ENCODE data around the gene ARMC2.

The ARMC2 gene

GRCh38 chr6:108873971-108874370 is 25.7 kb downstream of the ARMC2 start:
- no peak overlapping the region for H3K9ac ChIP-seq (ENCODE audit: low read length)
- H3K36me3 ChIP-seq (ENCODE audit: low read length): no peaks in the 10 kb centered on the region
- H3F3A ChIP-seq (ENCODE audit: insufficient read depth): no peaks in the 10 kb centered on the region
- H3K79me2 ChIP-seq (ENCODE audit: insufficient read depth, low read length): no peaks in the 10 kb centered on the region
- no peak overlapping the region for H2AFZ ChIP-seq (ENCODE audit: low read depth, low read length, severe bottlenecking)
- no peak for TF ChIP-seq CTCF (IDR thresholded peaks at IDR 0.05; ENCODE audit: insufficient read depth, low read length, poor library complexity, severe bottlenecking)
- TF ChIP-seq EZH2phosphoT487 (conservative IDR thresholded peaks at IDR 0.05; ENCODE audit: low read length): no peak
- no peaks in the 10 kb centered on the region for H3K27me3 ChIP-seq (ENCODE audit: low read length)
- H3K9me2 ChIP-seq (replicated peaks; ENCODE audit: insufficient read depth, low read length): no peaks in the 10 kb centered on the region
- no peaks in the 10 kb centered on the region for H4K20me1 ChIP-seq (ENCODE audit: low read depth, low read length)
- H3K9me3 ChIP-seq (ENCODE audit: insufficient read depth, low read length): no peaks in the 10 kb centered on the region
- H3K4me3 ChIP-seq (ENCODE audit: insufficient read depth, low read length, poor library complexity, severe bottlenecking): no peak overlapping the region
- no peak overlapping the region for H3K4me2 ChIP-seq (ENCODE audit: low read depth, low read length, poor library complexity, severe bottlenecking)
- no peak overlapping the region for H3K27ac ChIP-seq (ENCODE audit: low read depth, low read length)

DNA sequence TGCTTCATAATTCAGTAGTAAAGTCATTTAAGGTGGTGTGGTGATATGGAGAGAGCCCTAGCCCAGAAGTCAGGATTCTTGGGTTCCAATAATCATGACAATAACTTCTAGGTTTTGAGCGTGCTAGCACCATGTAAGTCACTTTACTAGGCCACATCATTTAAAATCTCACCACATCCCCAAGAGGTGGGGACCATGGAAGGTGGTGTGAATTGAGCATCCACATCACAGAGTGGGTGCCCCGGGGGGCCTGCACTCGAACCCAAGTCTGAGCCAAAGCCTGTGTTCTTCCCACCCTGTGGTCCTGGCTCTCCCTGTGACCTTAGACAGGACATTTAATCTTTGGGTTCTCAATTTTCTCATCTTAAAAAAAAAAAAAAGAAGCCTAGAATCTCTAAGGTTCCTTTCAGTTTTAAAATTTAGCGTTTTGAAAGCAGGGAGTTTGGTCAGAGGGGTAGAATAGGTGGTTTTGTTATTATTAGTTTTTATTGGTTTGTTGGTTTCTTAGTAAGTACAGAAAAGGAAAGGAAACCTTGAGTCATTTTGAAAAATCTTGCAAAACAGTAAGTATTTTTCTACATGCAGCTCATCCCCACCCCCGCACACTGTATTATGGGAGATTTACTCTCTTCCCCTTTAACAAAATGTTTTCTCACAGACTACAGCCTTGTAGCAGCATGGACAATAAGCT is 26.4 kb downstream of the ARMC2 start:
- no peaks in the 10 kb centered on the region for H3K36me3 ChIP-seq (ENCODE audit: low read length)
- H3F3A ChIP-seq (ENCODE audit: insufficient read depth): no peaks in the 10 kb centered on the region
- H4K20me1 ChIP-seq (ENCODE audit: low read depth, low read length): no peaks in the 10 kb centered on the region
- no peak overlapping the region for H2AFZ ChIP-seq (ENCODE audit: low read depth, low read length, severe bottlenecking)
- no peak overlapping the region for H3K27ac ChIP-seq (ENCODE audit: low read depth, low read length)
- H3K27me3 ChIP-seq (ENCODE audit: low read length): no peaks in the 10 kb centered on the region
- no peak overlapping the region for H3K4me3 ChIP-seq (ENCODE audit: insufficient read depth, low read length, poor library complexity, severe bottlenecking)
- no peak overlapping the region for H3K4me2 ChIP-seq (ENCODE audit: low read depth, low read length, poor library complexity, severe bottlenecking)
- H3K9me2 ChIP-seq (replicated peaks; ENCODE audit: insufficient read depth, low read length): no peaks in the 10 kb centered on the region
- H3K9me3 ChIP-seq (ENCODE audit: insufficient read depth, low read length): no peaks in the 10 kb centered on the region
- no peak for TF ChIP-seq CTCF (IDR thresholded peaks at IDR 0.05; ENCODE audit: insufficient read depth, low read length, poor library complexity, severe bottlenecking)
- TF ChIP-seq EZH2phosphoT487 (conservative IDR thresholded peaks at IDR 0.05; ENCODE audit: low read length): no peak
- H3K79me2 ChIP-seq (ENCODE audit: insufficient read depth, low read length): no peaks in the 10 kb centered on the region
- H3K9ac ChIP-seq (ENCODE audit: low read length): no peak overlapping the region

GRCh38 chr6:108875161-108875555 is 26.9 kb downstream of the ARMC2 start:
- no peak overlapping the region for H3K4me2 ChIP-seq (ENCODE audit: low read depth, low read length, poor library complexity, severe bottlenecking)
- no peaks in the 10 kb centered on the region for H3F3A ChIP-seq (ENCODE audit: insufficient read depth)
- no peak overlapping the region for H3K27ac ChIP-seq (ENCODE audit: low read depth, low read length)

More at GRCh38 chr6:108875161-108875555, 26.9 kb downstream of the ARMC2 start:
- Histone ChIP-seq H3K79me2 (ENCODE audit: insufficient read depth, low read length) (no peaks in the 10 kb centered on the region), H4K20me1 (ENCODE audit: low read depth, low read length) (no peaks in the 10 kb centered on the region), H3K9me2 (replicated peaks; ENCODE audit: insufficient read depth, low read length) (no peaks in the 10 kb centered on the region), H3K9me3 (ENCODE audit: insufficient read depth, low read length) (no peaks in the 10 kb centered on the region), H3K36me3 (ENCODE audit: low read length) (no peaks in the 10 kb centered on the region), H2AFZ (ENCODE audit: low read depth, low read length, severe bottlenecking) (no peak overlapping the region), H3K4me3 (ENCODE audit: insufficient read depth, low read length, poor library complexity, severe bottlenecking) (no peak overlapping the region), H3K9ac (ENCODE audit: low read length) (no peak overlapping the region), H3K27me3 (ENCODE audit: low read length) (no peaks in the 10 kb centered on the region)
- TF ChIP-seq EZH2phosphoT487 (conservative IDR thresholded peaks at IDR 0.05; ENCODE audit: low read length): no peak
- TF ChIP-seq CTCF (IDR thresholded peaks at IDR 0.05; ENCODE audit: insufficient read depth, low read length, poor library complexity, severe bottlenecking): no peak
